Right cardiac atrium (tissue), 5 donors: ENCODE data around the gene MRPL1. TPM values are rescaled to one million over a fixed set of nuclear protein-coding genes. Genes with fewer than 3 reads are reported as not detected.
A peak's percentile ranks its signal among the peaks of the same experiment; 100 is the strongest.
"Not testable (repeated sequence)": the region's sequence is repeated elsewhere in the genome, so short reads cannot be mapped to it uniquely, and the experiment has no call there.

Experiments used
- ATAC-seq, 2 donors: fragments of 200-7000 bp; cut with Tn5 transposase; one replicate each; pipeline versions ENCODE4 v1.8.0 to v1.9.1; 2020; ENCODE audit warnings: moderate library complexity in 2 of 2, mild to moderate bottlenecking in 1 of 2
- DNase-seq, 3 donors: peaks; one replicate each; pipeline ENCODE4 v3.0.0-alpha.2; 2020
- H3K27ac ChIP-seq: one replicate; pipeline ENCODE4 v1.5.1; 2013; ENCODE audit warnings: mild to moderate bottlenecking, low read length, control low read depth, moderate library complexity
- H3K27me3 ChIP-seq: one replicate; pipeline ENCODE4 v1.6.1; 2013; ENCODE audit not compliant: control insufficient read depth, insufficient read depth
- H3K4me1 ChIP-seq: one replicate; pipeline ENCODE4 v1.6.1; 2013; ENCODE audit warnings: low read length; ENCODE audit not compliant: control insufficient read depth, insufficient read depth
- H3K4me3 ChIP-seq: one replicate; pipeline ENCODE4 v1.5.1; 2013; ENCODE audit warnings: low read length, control low read depth
- H3K9me3 ChIP-seq: one replicate; pipeline ENCODE4 v1.6.1; 2013; ENCODE audit warnings: low read length; ENCODE audit not compliant: control insufficient read depth
- WGBS: extraction: QIAGEN DNeasy Blood & Tissue Kit; methylation state at CpG from one replicate; pipeline ENCODE4 v1.1.7; 2013; 5-methylcytosine and 5-hydroxymethylcytosine counted together
- intact Hi-C, 4 donors: fragments of 100-400 bp; cut with DNase I; formaldehyde crosslinking; loops; one replicate each; pipeline versions ENCODE4 v1.11.0 to v1.14.0; 2022 to 2023
- polyA plus RNA-seq: library from polyadenylated mRNA; stranded (reverse); fragments of 200-250 nt; gene quantifications from one replicate; pipeline ENCODE4 v1.2.3, GENCODE V29; 2013
- total RNA-seq, 4 donors: library from RNA; stranded (reverse); fragmentation: NEBNext Ultra II Directional; extraction: Animal tissue kit (Norgen Biotek cat#: 25700); gene quantifications; one replicate each; pipeline ENCODE4 v1.2.1, GENCODE V29; 2021
- donor health status: healthy with polysubstance abuse.
- donor health status: DM: no; HTN: yes; CAD: no.
- donor health status: DM: no; HTN: no; CAD: no.
- donor health status: DM: no; HTN: yes; CAD: no; lungs with severe emphysema.
- donor health status: DM: yes; HTN: yes; CAD: no.

Gene MRPL1
- total and polyA plus RNA-seq, 5 donors, result 34.1 to 50.5 (median 39.1) TPM

DNA sequence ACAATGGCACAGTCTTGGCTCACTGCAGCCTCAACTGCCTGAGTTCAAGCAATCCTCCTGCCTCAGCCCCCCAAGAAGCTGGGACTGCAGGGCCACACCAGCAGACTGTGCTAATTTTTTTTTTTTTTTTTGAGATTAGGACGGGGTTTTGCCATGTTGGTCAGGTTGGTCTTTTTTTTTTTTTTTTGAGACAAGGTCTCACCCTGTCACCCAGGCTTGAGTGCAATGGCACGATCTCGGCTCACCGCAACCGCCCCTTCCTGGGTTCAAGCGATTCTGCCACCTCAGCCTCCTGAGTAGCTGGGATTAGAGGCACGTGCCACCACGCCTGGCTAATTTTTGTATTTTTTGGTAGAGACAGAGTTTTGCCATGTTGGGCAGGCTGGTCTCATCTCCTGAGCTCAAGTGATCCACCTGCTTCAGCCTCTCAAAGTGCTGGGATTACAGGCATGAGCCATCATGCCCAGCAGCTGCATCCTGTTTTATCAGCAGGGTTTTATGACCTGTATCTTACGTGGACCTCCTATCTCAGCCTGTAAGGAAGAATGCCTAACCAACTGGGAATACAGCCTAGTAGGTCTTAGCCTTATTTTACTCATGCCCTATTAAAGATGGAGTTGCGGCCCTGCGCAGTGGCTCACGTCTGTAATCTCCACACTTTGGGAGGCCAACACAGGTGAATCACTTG, 13.2 kb upstream of the MRPL1 start:
- H3K27ac ChIP-seq, result no peak overlapping the region
- DNase-seq (no peak), ATAC-seq (no peak)
- no peaks in the 10 kb centered on the region for H3K4me1 ChIP-seq
- intact Hi-C loops, result no loop called here
- no peaks in the 10 kb centered on the region for H3K27me3 ChIP-seq
- H3K9me3 ChIP-seq, result no peaks in the 10 kb centered on the region
- WGBS, result 91% methylated on average over 12 of the region's 12 CpGs
- no peak overlapping the region for H3K4me3 ChIP-seq

DNA sequence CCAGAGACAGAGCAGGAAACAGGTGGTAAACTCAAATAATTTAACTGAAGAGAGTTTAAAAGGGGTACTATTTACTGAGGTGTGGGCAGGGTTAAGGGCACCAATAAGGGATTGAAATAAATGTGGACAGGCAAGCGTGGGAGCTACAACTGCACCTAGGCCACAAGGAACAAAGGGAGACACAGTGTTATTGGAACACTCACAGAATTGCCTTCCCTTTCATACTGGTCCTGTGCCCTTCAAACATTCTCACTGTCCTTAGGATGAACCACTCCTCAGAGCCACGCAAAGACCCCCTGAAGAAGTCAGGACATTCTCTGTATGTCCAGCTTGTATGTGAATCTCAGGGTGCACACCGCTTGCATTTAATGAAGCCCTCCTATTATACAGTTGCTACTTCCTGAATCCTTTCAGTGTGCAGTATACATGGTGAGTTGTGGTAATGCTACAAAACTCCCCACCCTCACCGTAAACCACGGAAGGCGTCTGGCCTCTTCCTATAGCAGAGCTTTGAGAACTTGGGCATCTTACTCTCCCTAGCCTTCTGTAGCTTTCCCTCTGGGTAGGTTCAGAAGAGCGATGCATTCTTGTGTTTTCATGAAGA, 9.6 kb upstream of the MRPL1 start:
- peak overlapping the region; percentile 2 for H3K27ac ChIP-seq
- no peak for ATAC-seq
- 60% methylated on average over 7 of the region's 7 CpGs for WGBS
- DNase-seq, result no peak
- no peaks in the 10 kb centered on the region for H3K9me3 ChIP-seq
- intact Hi-C loops, result no loop called here
- no peak overlapping the region for H3K4me3 ChIP-seq
- H3K4me1 ChIP-seq, result no peaks in the 10 kb centered on the region
- H3K27me3 ChIP-seq, result no peaks in the 10 kb centered on the region

GRCh38 chr4:77854431-77855111, 8.1 kb upstream of the MRPL1 start:
- intact Hi-C loops, result no loop called here
- 54% methylated on average over 7 of the region's 7 CpGs for WGBS
- no peak for DNase-seq
- no peaks in the 10 kb centered on the region for H3K27me3 ChIP-seq
- no peak overlapping the region for H3K4me3 ChIP-seq
- no peaks in the 10 kb centered on the region for H3K4me1 ChIP-seq
- peak; percentile 74 to 94 for ATAC-seq
- H3K9me3 ChIP-seq, result no peaks in the 10 kb centered on the region
- H3K27ac ChIP-seq, result peak overlapping the region; percentile 68

DNA sequence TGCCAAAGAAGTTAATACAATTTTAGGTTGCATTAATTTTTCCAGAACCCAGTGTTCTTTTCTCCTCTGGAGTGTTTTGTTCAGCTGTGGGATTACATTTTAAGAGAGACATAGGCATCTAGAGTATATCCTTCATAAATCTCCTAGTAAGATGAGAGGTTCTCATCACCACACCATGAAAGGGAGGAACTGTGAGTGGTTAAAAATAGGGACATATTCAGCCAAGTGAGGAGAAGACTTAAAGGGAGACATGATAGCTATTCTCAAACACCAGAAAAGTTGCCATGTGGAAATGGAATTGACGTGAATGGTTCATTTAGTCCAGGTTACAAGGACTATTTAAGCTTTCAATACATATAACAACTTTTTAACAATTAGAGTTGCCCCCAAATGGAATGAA, 6.5 kb upstream of the MRPL1 start:
- no peak overlapping the region for H3K27ac ChIP-seq
- DNase-seq, result no peak
- 79% methylated on average over 1 of the region's 1 CpG for WGBS
- intact Hi-C loops, result no loop called here
- no peak overlapping the region for H3K4me3 ChIP-seq
- ATAC-seq, result no peak
- no peaks in the 10 kb centered on the region for H3K4me1 ChIP-seq
- H3K9me3 ChIP-seq, result no peaks in the 10 kb centered on the region
- no peaks in the 10 kb centered on the region for H3K27me3 ChIP-seq

DNA sequence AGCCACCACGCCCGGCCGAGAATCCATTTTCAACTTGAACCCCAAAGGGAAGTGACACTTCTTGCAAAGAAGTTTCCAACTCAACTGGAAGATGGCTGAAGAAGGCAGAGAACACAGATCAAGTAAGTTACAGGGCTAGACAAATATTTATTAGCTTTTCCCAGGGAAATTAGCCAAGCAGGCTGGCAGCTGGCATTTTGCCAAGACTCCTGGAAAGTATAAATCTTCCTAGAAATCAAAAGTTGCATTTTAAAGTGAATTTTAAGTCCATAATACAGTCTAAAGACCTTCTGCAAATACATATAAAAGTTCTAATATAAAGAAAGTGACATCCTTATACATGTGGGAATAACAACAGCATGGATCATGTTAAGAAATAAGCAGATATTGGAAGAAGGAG, 3.4 kb upstream of the MRPL1 start:
- no peak overlapping the region for H3K4me3 ChIP-seq
- no peaks in the 10 kb centered on the region for H3K9me3 ChIP-seq
- 98% methylated on average over 3 of the region's 3 CpGs for WGBS
- no peak overlapping the region for H3K27ac ChIP-seq
- ATAC-seq, result no peak
- no peaks in the 10 kb centered on the region for H3K27me3 ChIP-seq
- peaks cover 2% of the 10 kb centered on the region for H3K4me1 ChIP-seq
- intact Hi-C loops, result no loop called here
- DNase-seq, result no peak

- Histone ChIP-seq H3K27me3 (no peaks in the 10 kb centered on the region), H3K9me3 (no peaks in the 10 kb centered on the region), H3K4me1 (peaks cover 2% of the 10 kb centered on the region), H3K4me3 (peak overlapping the region; percentile 97), H3K27ac (peak overlapping the region; percentile 77)
- 93% methylated on average over 1 of the region's 1 CpG for WGBS
- intact Hi-C loops, result loop anchor here in 1 of 4 donors (5.0 kb wide), 1 partner anchor 44 kb away; the partner anchor contains the start of gene CNOT6L
- DNase-seq, result no peak
- ATAC-seq, result no peak
Observed at GRCh38 chr4:77861495-77861894, 1.1 kb upstream of the MRPL1 start.

GRCh38 chr4:77863341-77863740, 711 bp downstream of the MRPL1 start:
- not testable (repeated sequence) for H3K9me3 ChIP-seq, H3K27me3 ChIP-seq, ATAC-seq, H3K27ac ChIP-seq, DNase-seq, H3K4me1 ChIP-seq
- 37% methylated on average over 14 of the region's 14 CpGs for WGBS
- peak overlapping the region; percentile 97 for H3K4me3 ChIP-seq
- intact Hi-C loops, result loop anchor here in 1 of 4 donors (5.0 kb wide), 1 partner anchor 46 kb away; the partner anchor contains the start of gene CNOT6L

- Histone ChIP-seq H3K9me3 (no peaks in the 10 kb centered on the region), H3K4me1 (peaks cover 5% of the 10 kb centered on the region), H3K27ac (no peak overlapping the region), H3K27me3 (no peaks in the 10 kb centered on the region), H3K4me3 (no peak overlapping the region)
- intact Hi-C loops, result no loop called here
- 87% methylated on average over 3 of the region's 3 CpGs for WGBS
- DNase-seq (no peak), ATAC-seq (no peak)
Observed at GRCh38 chr4:77865259-77865658, 2.6 kb downstream of the MRPL1 start.

GRCh38 chr4:77872723-77873445, 10.3 kb downstream of the MRPL1 start:
- peaks cover 3% of the 10 kb centered on the region for H3K4me1 ChIP-seq

GRCh38 chr4:77877167-77877566, 14.5 kb downstream of the MRPL1 start:
- no peaks in the 10 kb centered on the region for H3K9me3 ChIP-seq
- H3K4me3 ChIP-seq, result no peak overlapping the region
- no peaks in the 10 kb centered on the region for H3K4me1 ChIP-seq
- no peaks in the 10 kb centered on the region for H3K27me3 ChIP-seq
- intact Hi-C loops, result no loop called here
- no peak for ATAC-seq
- DNase-seq, result no peak
- H3K27ac ChIP-seq, result no peak overlapping the region
- WGBS, result 96% methylated on average over 4 of the region's 4 CpGs

More at GRCh38 chr4:77872723-77873445, 10.3 kb downstream of the MRPL1 start:
- Histone ChIP-seq H3K4me3 (no peak overlapping the region), H3K27me3 (no peaks in the 10 kb centered on the region), H3K9me3 (no peaks in the 10 kb centered on the region), H3K27ac (no peak overlapping the region)
- no peak for ATAC-seq
- DNase-seq, result no peak
- intact Hi-C loops, result no loop called here
- WGBS, result 94% methylated on average over 7 of the region's 7 CpGs
